Posterior cingulate gyrus (tissue), 11 donors: Measurements from ENCODE around the gene ERVK3-1.

Experiments used
- DNase-seq, 10 donors: peaks; one replicate each; pipeline versions ENCODE4 v3.0.0 to v3.0.0-alpha.2; 2020 to 2021; ENCODE audit warnings: mixed read lengths in 3 of 10
- intact Hi-C: fragments of 100-400 bp; cut with DNase I; formaldehyde crosslinking; loops from one replicate; pipeline ENCODE4 v1.15.1; 2023

ERVK3-1 gene

GRCh38 chr19:58355908-58356765 lies 51.0 kb downstream of the ERVK3-1 start:
- peak in 3 of 10 donors; percentile 73 to 77 (median 74) for DNase-seq
- intact Hi-C loops: no loop called here

- peak in 3 of 10 donors; percentile 58 to 84 (median 80) for DNase-seq
- intact Hi-C loops: no loop called here
Observed at GRCh38 chr19:58356766-58357480, 51.7 kb downstream of the ERVK3-1 start.

GRCh38 chr19:58357481-58358145 lies 52.4 kb downstream of the ERVK3-1 start:
- intact Hi-C loops: no loop called here
- DNase-seq: peak in 1 of 10 donors; percentile 47

GRCh38 chr19:58361900-58362271 lies 56.7 kb downstream of the ERVK3-1 start:
- peak in 7 of 10 donors; percentile 21 to 87 (median 51) for DNase-seq
- intact Hi-C loops: loop anchor here (1.0 to 2.0 kb wide), 3 partner anchors 15 to 35 kb away; partner anchors contain the start of gene ZNF837

GRCh38 chr19:58362272-58362994 lies 57.3 kb downstream of the ERVK3-1 start, which contains the start of gene ZNF497:
TSS of gene ZNF497 (minus strand) at chr19:58362751. CDS start at chr19:58357635, 5,116 bp downstream.
- DNase-seq: peak; percentile 94 to 100 (median 96)
- intact Hi-C loops: loop anchor here (1.0 to 2.0 kb wide), 3 partner anchors 15 to 35 kb away; partner anchors contain the start of gene ZNF837

- intact Hi-C loops: no loop called here
- peak in 1 of 10 donors; percentile 36 for DNase-seq
Observed at GRCh38 chr19:58364146-58364545, 59.0 kb downstream of the ERVK3-1 start.
